Limb (tissue), 2 donors: Measurements from ENCODE around the gene GNAL.
"Not testable (repeated sequence)": the region's sequence is repeated elsewhere in the genome, so short reads cannot be mapped to it uniquely, and the experiment has no call there.

Experiments
- DNase-seq, 2 donors: peaks; one replicate each; pipeline ENCODE4 v3.0.0-alpha.2; 2016; ENCODE audit errors: extremely low spot score in 2 of 2

The GNAL gene

GRCh38 chr18:11688972-11689668 is at the start of gene GNAL:
TSS of gene GNAL (plus strand) at chr18:11689264. CDS start at chr18:11689564, 300 bp downstream.
- peak; percentile 79 to 87 for DNase-seq

GRCh38 chr18:11647310-11647709 is 41.8 kb upstream of the GNAL start:
- not testable (repeated sequence) for DNase-seq

GRCh38 chr18:11647804-11648203 is 41.3 kb upstream of the GNAL start:
- not testable (repeated sequence) for DNase-seq

- no peak for DNase-seq
Observed at GRCh38 chr18:11649839-11650238, 39.2 kb upstream of the GNAL start.

GRCh38 chr18:11651899-11652298 is 37.2 kb upstream of the GNAL start:
- no peak for DNase-seq

GRCh38 chr18:11653521-11653920 is 35.5 kb upstream of the GNAL start:
- no peak for DNase-seq

GRCh38 chr18:11654736-11655605 is 34.1 kb upstream of the GNAL start:
- peak; percentile 34 to 80 for DNase-seq

GRCh38 chr18:11655606-11655932 is 33.5 kb upstream of the GNAL start:
- DNase-seq = no peak

GRCh38 chr18:11657152-11657551 is 31.9 kb upstream of the GNAL start:
- no peak for DNase-seq

GRCh38 chr18:11657554-11657953 is 31.5 kb upstream of the GNAL start:
- no peak for DNase-seq

- DNase-seq = no peak
Observed at GRCh38 chr18:11658019-11658418, 31.0 kb upstream of the GNAL start.

GRCh38 chr18:11658989-11659388 is 30.1 kb upstream of the GNAL start:
- no peak for DNase-seq

- DNase-seq = no peak
Observed at GRCh38 chr18:11660691-11661090, 28.4 kb upstream of the GNAL start.

- no peak for DNase-seq
Observed at GRCh38 chr18:11661430-11661829, 27.6 kb upstream of the GNAL start.

- DNase-seq = no peak
Observed at GRCh38 chr18:11663439-11664029, 25.5 kb upstream of the GNAL start.

- no peak for DNase-seq
Observed at GRCh38 chr18:11664286-11664685, 24.8 kb upstream of the GNAL start.

GRCh38 chr18:11665146-11665545 is 23.9 kb upstream of the GNAL start:
- DNase-seq = no peak

GRCh38 chr18:11665587-11665986 is 23.5 kb upstream of the GNAL start:
- DNase-seq = no peak

GRCh38 chr18:11666176-11666575 is 22.9 kb upstream of the GNAL start:
- no peak for DNase-seq

GRCh38 chr18:11666831-11667230 is 22.2 kb upstream of the GNAL start:
- DNase-seq = no peak

- DNase-seq = no peak
Observed at GRCh38 chr18:11667578-11667977, 21.5 kb upstream of the GNAL start.

- DNase-seq = peak in 1 of 2 donors; percentile 5
Observed at GRCh38 chr18:11668441-11669169, 20.5 kb upstream of the GNAL start.
